ENCODE data around the gene SLC13A4.
"Not testable (repeated sequence)": the region's sequence is repeated elsewhere in the genome, so short reads cannot be mapped to it uniquely, and the experiment has no call there.

Gene SLC13A4

GRCh38 chr7:135687466-135687865 is 40.5 kb downstream of the SLC13A4 start:
- DNase-seq = no peak

- DNase-seq = no peak
Measured at GRCh38 chr7:135685306-135686084, 42.5 kb downstream of the SLC13A4 start.

DNA sequence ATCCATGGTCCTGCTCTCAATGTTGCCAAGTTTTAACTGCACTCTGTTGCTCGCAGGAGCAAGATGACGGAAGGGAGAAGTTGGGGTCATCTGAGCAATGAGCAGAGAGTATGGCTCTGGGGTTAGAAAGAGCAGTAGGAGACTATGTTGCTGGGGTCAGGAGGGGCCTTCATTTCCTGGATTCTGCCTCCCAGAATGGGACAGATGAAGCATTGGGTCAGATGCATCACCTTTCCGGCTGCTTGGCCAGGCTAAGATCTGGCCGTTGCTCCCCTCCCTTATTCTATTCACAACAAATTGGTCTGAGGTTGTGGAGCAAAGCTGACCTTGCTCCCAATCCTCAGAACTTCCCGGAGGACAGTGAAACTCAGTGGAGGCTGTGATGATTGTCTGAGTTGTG is 43.3 kb downstream of the SLC13A4 start:
- DNase-seq = no peak

- DNase-seq = no peak
Measured at GRCh38 chr7:135684136-135684535, 43.9 kb downstream of the SLC13A4 start.

DNA sequence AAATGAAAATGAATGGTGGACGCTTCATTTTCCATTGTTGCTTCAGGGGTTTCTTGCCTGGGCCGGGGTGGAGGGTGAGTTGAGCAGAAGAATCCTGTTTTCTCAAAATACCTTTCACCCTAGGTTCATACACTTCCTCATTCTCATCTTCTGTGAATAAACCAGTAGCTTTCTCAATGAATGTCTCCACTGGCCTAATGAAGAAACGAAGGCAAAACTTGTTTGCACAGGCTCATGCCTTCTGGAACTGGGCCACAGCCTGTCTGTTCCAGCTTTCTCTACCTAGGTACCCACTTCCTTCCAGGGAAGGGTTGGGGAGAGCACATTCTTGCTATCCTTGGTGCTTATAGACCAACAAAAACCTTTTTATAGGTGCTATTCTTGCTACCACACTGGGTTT is 44.4 kb downstream of the SLC13A4 start:
- no peak for DNase-seq

- no peak for DNase-seq
Measured at GRCh38 chr7:135682191-135682590, 45.8 kb downstream of the SLC13A4 start.

GRCh38 chr7:135681762-135682161 is 46.2 kb downstream of the SLC13A4 start:
- DNase-seq = no peak

DNA sequence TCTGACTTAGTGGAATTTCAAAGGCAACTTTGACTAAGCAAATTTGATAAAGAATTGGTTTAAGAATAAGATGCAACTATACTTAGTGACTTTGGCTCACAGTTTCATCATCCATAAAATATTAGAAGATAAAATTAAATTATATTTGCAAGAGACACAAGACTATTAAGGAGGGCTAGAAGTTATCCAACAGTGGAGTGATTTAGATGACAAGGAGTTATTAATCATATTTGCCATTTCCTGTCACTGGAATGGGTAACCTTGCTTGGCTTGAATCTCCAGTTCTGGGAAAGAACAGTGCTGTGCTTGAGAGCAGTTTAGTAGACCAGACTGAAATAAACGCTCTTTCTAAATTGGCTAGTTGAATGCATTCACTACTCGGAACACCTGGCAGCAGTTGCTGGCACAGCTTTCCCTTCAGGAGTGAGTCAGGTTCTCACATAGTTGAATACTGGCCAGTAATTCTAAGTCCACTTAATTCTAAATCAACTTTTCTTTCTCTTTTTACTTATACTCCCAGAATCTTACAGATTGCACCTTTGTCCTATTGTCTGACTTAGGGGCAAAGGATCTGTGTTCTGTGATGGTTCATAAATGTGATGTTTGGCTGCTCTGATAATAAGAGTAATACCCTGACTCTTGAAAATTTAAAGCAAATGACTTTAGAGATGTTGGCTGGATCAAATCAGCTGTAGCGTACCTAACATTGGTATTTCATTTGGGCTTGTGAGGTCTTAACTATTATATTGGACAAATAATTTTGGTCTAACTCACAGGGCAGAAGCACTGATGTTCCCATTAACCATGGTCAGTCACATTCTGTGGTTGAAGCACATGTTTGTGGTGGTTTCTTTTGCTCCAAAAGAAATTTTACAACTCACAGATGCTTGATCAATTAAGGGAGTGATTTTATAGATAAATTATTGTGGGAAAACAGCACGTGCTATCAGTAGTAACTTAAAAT is 49.1 kb downstream of the SLC13A4 start:
- DNase-seq = no peak

DNA sequence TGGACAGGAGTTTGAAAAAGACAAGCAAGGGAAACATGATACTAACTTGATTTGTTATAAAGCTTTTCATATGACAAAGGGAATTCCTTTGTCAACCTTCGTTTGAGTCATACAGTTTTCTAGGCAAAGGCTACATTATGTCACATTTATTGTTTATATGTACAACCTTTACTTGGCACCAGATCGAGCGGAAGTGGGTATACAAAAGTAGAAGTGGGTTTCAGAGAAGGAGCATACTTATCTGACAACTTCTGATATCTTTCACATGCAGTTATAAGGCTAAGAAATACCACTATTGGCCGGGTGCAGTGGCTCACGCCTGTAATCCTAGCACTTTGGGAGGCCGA is 54.7 kb downstream of the SLC13A4 start:
- DNase-seq = no peak

GRCh38 chr7:135672560-135673359 is 55.2 kb downstream of the SLC13A4 start:
- DNase-seq = peak; percentile 73

DNA sequence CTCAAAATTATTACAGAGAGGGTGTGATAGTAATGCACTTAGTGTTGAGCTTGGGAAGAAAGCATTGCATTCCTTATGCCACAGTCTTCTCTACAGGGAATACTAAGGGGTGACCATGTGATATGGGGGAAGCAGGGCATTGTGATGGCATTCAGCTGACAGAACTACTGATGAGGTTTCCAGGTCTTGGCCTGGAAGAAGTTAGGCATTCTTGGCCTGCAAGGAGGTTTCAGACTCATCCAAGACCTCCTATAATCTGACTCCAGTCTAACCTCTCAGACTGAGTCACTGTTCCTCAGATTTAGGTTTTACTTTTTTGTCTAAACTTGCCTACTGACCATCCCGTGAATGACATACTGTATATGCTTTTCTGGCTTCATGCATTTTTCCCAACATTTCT is 57.8 kb downstream of the SLC13A4 start:
- DNase-seq = no peak

- DNase-seq = no peak
Measured at GRCh38 chr7:135669774-135670173, 58.2 kb downstream of the SLC13A4 start.

- not testable (repeated sequence) for DNase-seq
Measured at GRCh38 chr7:135668852-135669395, 59.1 kb downstream of the SLC13A4 start.

GRCh38 chr7:135667626-135668025 is 60.4 kb downstream of the SLC13A4 start:
- not testable (repeated sequence) for DNase-seq

GRCh38 chr7:135666846-135667245 is 61.1 kb downstream of the SLC13A4 start:
- DNase-seq = no peak

DNA sequence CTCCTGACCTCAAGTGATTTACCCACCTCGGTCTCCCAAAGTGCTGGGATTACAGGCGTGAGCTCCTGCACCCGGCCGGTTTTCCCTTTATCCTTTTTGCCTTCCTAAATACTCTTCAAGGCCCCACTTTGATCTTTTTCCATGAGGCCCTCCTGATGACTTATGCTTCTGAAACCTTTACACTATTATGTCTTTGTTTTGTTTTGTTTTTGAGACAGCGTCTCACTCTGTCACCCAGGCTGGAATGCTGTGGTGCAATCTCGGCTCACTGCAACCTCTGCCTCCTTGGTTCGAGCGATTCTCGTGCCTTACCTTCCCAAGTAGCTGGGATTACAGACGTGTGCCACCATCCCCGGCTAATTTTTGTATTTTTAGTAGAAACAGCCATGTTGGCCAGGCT is 61.8 kb downstream of the SLC13A4 start:
- DNase-seq = no peak

- DNase-seq = no peak
Measured at GRCh38 chr7:135665042-135665441, 62.9 kb downstream of the SLC13A4 start.

DNA sequence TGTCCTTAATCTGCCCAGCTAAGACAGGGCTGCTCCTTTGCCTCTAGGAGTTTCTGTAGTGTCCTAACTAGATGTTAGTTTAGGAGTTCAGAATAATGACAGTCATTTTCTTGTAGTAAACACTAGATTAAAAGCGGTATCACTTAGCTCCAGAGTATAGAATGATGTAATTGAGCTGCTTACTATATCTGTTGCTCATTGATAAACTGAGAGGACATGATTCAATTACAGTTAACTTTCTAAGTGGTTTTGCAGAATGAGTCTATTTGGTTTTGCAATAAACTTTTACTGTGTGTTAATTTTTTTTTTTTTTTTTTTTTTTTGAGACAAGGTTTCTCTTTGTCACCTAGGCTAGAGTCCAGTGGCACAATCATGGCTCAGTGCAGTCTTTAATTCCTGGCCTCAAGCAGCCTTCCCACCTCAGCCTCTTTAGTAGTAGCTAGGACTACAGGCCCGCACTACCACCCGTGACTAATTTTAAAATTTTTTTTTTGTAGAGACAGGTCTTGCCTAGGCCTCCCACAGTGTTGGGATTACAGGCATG is 63.9 kb downstream of the SLC13A4 start:
- peak; percentile 53 for DNase-seq

GRCh38 chr7:135662373-135663114 is 65.4 kb downstream of the SLC13A4 start, which contains the start of gene STMP1:
STMP1 (plus strand) TSS chr7:135662514.
- DNase-seq = peak; percentile 96

DNA sequence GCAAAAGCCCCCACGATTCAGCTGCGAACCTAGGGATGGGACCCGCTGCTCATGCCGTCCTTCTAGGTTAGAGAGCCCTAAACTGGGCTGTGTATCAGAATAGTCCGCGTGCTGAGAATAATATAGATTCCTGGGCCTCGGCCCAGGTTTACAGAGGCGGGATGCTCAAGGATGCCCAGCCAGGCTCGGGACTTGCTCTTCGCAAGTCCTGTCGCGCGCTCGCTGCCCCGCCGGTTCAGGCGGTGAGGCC is 65.9 kb downstream of the SLC13A4 start:
- DNase-seq = no peak

DNA sequence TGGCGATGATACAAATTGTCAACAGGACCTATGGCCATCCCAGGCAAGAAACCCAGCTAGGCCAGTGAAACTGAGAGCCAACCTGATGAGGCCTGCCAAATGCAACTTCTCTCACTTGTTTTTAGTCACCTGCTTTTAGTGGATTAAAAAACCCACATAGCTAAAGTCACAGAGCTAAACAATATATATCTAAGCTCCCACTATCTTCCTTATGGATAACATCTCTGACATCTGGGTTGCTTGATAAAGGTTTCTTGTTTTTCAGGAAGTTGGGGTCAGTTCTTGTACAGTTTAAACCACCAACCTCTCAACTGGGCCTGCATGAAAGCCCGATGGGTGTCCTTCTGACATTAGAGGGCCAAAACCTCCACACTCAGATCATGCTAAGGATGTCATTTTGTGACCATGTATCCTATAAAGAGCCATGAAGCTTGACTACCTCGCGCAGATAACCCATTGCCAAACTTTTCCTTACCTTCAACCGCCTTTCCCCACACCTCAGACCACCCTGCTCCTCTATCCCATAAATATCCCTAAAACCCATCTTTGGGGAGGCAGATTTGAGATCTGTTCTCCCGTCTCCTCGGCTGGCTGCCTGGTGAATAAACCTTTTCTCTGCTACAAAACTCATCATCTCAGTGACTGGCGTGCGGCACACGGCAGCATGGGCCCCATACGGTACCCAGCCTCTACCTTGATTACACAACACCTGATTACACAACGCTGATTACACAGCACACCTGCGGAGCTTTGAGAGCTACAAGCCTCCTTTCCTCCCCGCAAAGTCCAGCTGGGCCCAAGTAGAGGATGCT is 66.5 kb downstream of the SLC13A4 start:
- DNase-seq = peak; percentile 64

Measured in NCI-H82 (cell line).